Activated naive CD4-positive, alpha-beta T cell treated with anti-CD3 and anti-CD28 coated beads, Interleukin-2, amount 50 U/mL, for 24 hours (primary cell): ENCODE results near the gene ADCY9.
"Not testable (repeated sequence)": the region's sequence is repeated elsewhere in the genome, so short reads cannot be mapped to it uniquely, and the experiment has no call there.

Experiments
- H3K27ac Mint-ChIP-seq: one replicate; pipeline ENCODE4 v1.8.0; 2021; ENCODE audit warnings: mild to moderate bottlenecking, mixed read lengths
- H3K27me3 Mint-ChIP-seq: one replicate; pipeline ENCODE4 v1.8.0; 2021; ENCODE audit warnings: mixed read lengths
- H3K36me3 Mint-ChIP-seq: one replicate; pipeline ENCODE4 v1.8.0; 2021; ENCODE audit warnings: mixed read lengths
- H3K4me1 Mint-ChIP-seq: one replicate; pipeline ENCODE4 v1.8.0; 2021; ENCODE audit warnings: mixed read lengths
- H3K4me3 Mint-ChIP-seq: one replicate; pipeline ENCODE4 v1.8.0; 2021; ENCODE audit warnings: mild to moderate bottlenecking, mixed read lengths
- H3K9me3 Mint-ChIP-seq: one replicate; pipeline ENCODE4 v1.8.0; 2021; ENCODE audit warnings: mixed read lengths

Gene ADCY9

GRCh38 chr16:4116325-4117249 is at the start of gene ADCY9:
Gene ADCY9, minus strand, starts transcription at chr16:4116442. Its CDS starts 1,000 bp downstream, at chr16:4115442.
- Mint-ChIP-seq H3K27ac (peak within 1 kb of the TSS; percentile 89), H3K36me3 (no peaks in the 10 kb centered on the region), H3K4me1 (peaks cover 39% of the 10 kb centered on the region), H3K27me3 (no peaks in the 10 kb centered on the region), H3K4me3 (peak within 1 kb of the TSS; percentile 84), H3K9me3 (no peaks in the 10 kb centered on the region)

GRCh38 chr16:4160658-4161430 is 44.6 kb upstream of the ADCY9 start:
- Mint-ChIP-seq H3K9me3 (no peaks in the 10 kb centered on the region), H3K4me1 (no peaks in the 10 kb centered on the region), H3K36me3 (no peaks in the 10 kb centered on the region), H3K27ac (no peak overlapping the region), H3K4me3 (no peak overlapping the region), H3K27me3 (no peaks in the 10 kb centered on the region)

GRCh38 chr16:4159726-4160125 is 43.5 kb upstream of the ADCY9 start:
- Mint-ChIP-seq H3K9me3 (no peaks in the 10 kb centered on the region), H3K4me1 (no peaks in the 10 kb centered on the region), H3K27ac (no peak overlapping the region), H3K27me3 (no peaks in the 10 kb centered on the region), H3K4me3 (no peak overlapping the region), H3K36me3 (no peaks in the 10 kb centered on the region)

GRCh38 chr16:4158143-4159093 is 42.2 kb upstream of the ADCY9 start:
- no peaks in the 10 kb centered on the region for H3K27me3 Mint-ChIP-seq
- H3K36me3 Mint-ChIP-seq = no peaks in the 10 kb centered on the region
- no peak overlapping the region for H3K27ac Mint-ChIP-seq
- H3K4me1 Mint-ChIP-seq = no peaks in the 10 kb centered on the region
- no peaks in the 10 kb centered on the region for H3K9me3 Mint-ChIP-seq
- no peak overlapping the region for H3K4me3 Mint-ChIP-seq

GRCh38 chr16:4157376-4157825 is 41.2 kb upstream of the ADCY9 start:
- H3K9me3 Mint-ChIP-seq = no peaks in the 10 kb centered on the region
- no peaks in the 10 kb centered on the region for H3K4me1 Mint-ChIP-seq
- no peaks in the 10 kb centered on the region for H3K27me3 Mint-ChIP-seq
- H3K4me3 Mint-ChIP-seq = no peak overlapping the region
- H3K27ac Mint-ChIP-seq = no peak overlapping the region
- H3K36me3 Mint-ChIP-seq = no peaks in the 10 kb centered on the region

- not testable (repeated sequence) for H3K36me3 Mint-ChIP-seq, H3K4me3 Mint-ChIP-seq, H3K9me3 Mint-ChIP-seq, H3K27me3 Mint-ChIP-seq, H3K27ac Mint-ChIP-seq, H3K4me1 Mint-ChIP-seq
Measured at GRCh38 chr16:4156503-4156902, 40.3 kb upstream of the ADCY9 start.

- H3K4me1 Mint-ChIP-seq, H3K27ac Mint-ChIP-seq, H3K27me3 Mint-ChIP-seq, H3K36me3 Mint-ChIP-seq, H3K4me3 Mint-ChIP-seq, H3K9me3 Mint-ChIP-seq: not testable (repeated sequence)
Measured at GRCh38 chr16:4153364-4153763, 37.1 kb upstream of the ADCY9 start.

- no peaks in the 10 kb centered on the region for H3K27me3 Mint-ChIP-seq
- no peak overlapping the region for H3K27ac Mint-ChIP-seq
- no peaks in the 10 kb centered on the region for H3K9me3 Mint-ChIP-seq
- H3K4me1 Mint-ChIP-seq = no peaks in the 10 kb centered on the region
- no peaks in the 10 kb centered on the region for H3K36me3 Mint-ChIP-seq
- H3K4me3 Mint-ChIP-seq = no peak overlapping the region
Measured at GRCh38 chr16:4152267-4152666, 36.0 kb upstream of the ADCY9 start.

- H3K27me3 Mint-ChIP-seq = no peaks in the 10 kb centered on the region
- H3K36me3 Mint-ChIP-seq = no peaks in the 10 kb centered on the region
- no peaks in the 10 kb centered on the region for H3K9me3 Mint-ChIP-seq
- H3K27ac Mint-ChIP-seq = no peak overlapping the region
- H3K4me3 Mint-ChIP-seq = no peak overlapping the region
- peaks cover 3% of the 10 kb centered on the region for H3K4me1 Mint-ChIP-seq
Measured at GRCh38 chr16:4147236-4147635, 31.0 kb upstream of the ADCY9 start.

- H3K36me3 Mint-ChIP-seq = no peaks in the 10 kb centered on the region
- H3K27me3 Mint-ChIP-seq = peaks cover 1% of the 10 kb centered on the region
- H3K4me3 Mint-ChIP-seq = no peak overlapping the region
- H3K4me1 Mint-ChIP-seq = peaks cover 4% of the 10 kb centered on the region
- no peaks in the 10 kb centered on the region for H3K9me3 Mint-ChIP-seq
- H3K27ac Mint-ChIP-seq = no peak overlapping the region
Measured at GRCh38 chr16:4142268-4142667, 26.0 kb upstream of the ADCY9 start.

GRCh38 chr16:4141604-4142003 is 25.4 kb upstream of the ADCY9 start:
- no peaks in the 10 kb centered on the region for H3K9me3 Mint-ChIP-seq
- H3K4me1 Mint-ChIP-seq = peaks cover 4% of the 10 kb centered on the region
- H3K27ac Mint-ChIP-seq = no peak overlapping the region
- no peaks in the 10 kb centered on the region for H3K36me3 Mint-ChIP-seq
- H3K4me3 Mint-ChIP-seq = no peak overlapping the region
- peaks cover 2% of the 10 kb centered on the region for H3K27me3 Mint-ChIP-seq

- Mint-ChIP-seq H3K27ac (no peak overlapping the region), H3K36me3 (no peaks in the 10 kb centered on the region), H3K4me1 (peaks cover 4% of the 10 kb centered on the region), H3K4me3 (no peak overlapping the region), H3K9me3 (no peaks in the 10 kb centered on the region), H3K27me3 (peaks cover 2% of the 10 kb centered on the region)
Measured at GRCh38 chr16:4140652-4141051, 24.4 kb upstream of the ADCY9 start.

GRCh38 chr16:4139968-4140367 is 23.7 kb upstream of the ADCY9 start:
- Mint-ChIP-seq H3K27ac (no peak overlapping the region), H3K4me1 (peaks cover 4% of the 10 kb centered on the region), H3K27me3 (peaks cover 2% of the 10 kb centered on the region), H3K36me3 (no peaks in the 10 kb centered on the region), H3K4me3 (no peak overlapping the region), H3K9me3 (no peaks in the 10 kb centered on the region)

GRCh38 chr16:4138713-4139112 is 22.5 kb upstream of the ADCY9 start:
- peaks cover 2% of the 10 kb centered on the region for H3K27me3 Mint-ChIP-seq
- H3K4me1 Mint-ChIP-seq = peaks cover 4% of the 10 kb centered on the region
- H3K4me3 Mint-ChIP-seq = no peak overlapping the region
- H3K9me3 Mint-ChIP-seq = no peaks in the 10 kb centered on the region
- H3K27ac Mint-ChIP-seq = peak overlapping the region; percentile 23
- no peaks in the 10 kb centered on the region for H3K36me3 Mint-ChIP-seq

- Mint-ChIP-seq H3K9me3 (no peaks in the 10 kb centered on the region), H3K4me3 (no peak overlapping the region), H3K4me1 (peaks cover 3% of the 10 kb centered on the region), H3K36me3 (no peaks in the 10 kb centered on the region), H3K27ac (peak overlapping the region; percentile 77), H3K27me3 (peaks cover 2% of the 10 kb centered on the region)
Measured at GRCh38 chr16:4137438-4137837, 21.2 kb upstream of the ADCY9 start.
